GM11168 (cell line): ENCODE results near the gene FBP1.
"Not testable (repeated sequence)": the region's sequence is repeated elsewhere in the genome, so short reads cannot be mapped to it uniquely, and the experiment has no call there.

Source experiments
- in situ Hi-C: fragments of 300-500 bp; cut with MboI; formaldehyde crosslinking; loops from one replicate; pipeline ENCODE4 v1.12.0; 2022; ENCODE audit warnings: low sequenced_read_pairs; ENCODE audit not compliant: unreplicated experiment

Gene FBP1

GRCh38 chr9:94623253-94623652 lies 16.1 kb downstream of the FBP1 start:
- in situ Hi-C loops = no loop called here

DNA sequence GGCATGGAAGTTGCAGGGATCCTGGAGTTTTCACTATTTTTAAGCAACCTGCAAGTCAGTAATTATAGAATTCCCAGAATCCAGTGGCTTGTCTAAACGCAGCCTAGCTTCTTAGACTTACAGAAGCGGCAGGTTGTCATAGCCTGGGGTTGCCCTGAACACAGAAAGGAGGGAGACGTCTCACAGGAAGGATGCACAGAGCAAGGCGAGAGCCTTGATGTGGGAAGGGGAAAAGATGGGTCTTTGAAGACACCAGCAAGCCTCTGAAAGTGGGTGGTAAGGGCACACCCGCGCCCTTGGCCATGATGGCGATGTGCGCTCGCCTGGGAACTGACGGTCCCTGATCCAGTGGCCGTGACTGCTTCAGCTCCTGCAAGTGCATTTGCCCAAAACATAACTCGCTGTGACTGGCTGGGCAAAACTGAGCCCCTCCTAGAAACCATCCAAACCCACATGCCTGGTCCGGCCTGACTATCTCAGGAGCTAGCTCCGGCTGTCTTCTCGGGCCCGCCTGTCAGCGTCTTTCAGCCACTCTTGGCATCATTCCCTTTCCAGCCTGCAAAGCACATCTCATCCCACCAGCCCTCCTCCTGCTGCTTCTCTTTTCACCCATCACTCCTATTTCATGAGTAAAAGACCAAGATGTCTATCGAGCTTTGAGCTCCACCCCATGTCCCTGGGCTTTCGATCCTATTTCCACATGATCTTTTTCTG lies 17.1 kb downstream of the FBP1 start:
- in situ Hi-C loops = no loop called here

- in situ Hi-C loops = no loop called here
These were observed 20.3 kb downstream of the FBP1 start for GRCh38 chr9:94619026-94619425.

DNA sequence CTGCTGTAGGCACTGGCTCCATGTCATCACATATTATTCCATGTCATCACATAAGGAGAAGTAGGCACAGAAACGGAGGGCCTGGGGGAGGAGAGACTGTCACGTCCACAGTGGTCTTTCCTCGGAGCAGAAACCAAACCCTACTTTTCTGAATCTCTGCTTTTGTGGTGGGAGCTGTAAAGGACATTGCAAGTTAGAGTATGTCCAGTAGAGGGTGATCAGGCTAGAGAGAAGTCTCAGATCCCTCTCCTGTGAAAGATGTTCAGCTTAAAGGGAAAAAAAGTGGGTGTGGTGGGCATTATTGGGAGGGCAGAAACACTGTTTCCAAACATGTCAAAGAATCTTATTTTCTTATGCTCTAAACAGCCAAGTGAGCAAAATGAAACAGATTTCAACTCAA lies 26.3 kb downstream of the FBP1 start:
- in situ Hi-C loops = no loop called here

- in situ Hi-C loops = no loop called here
These were observed 27.2 kb downstream of the FBP1 start for GRCh38 chr9:94612071-94612470.

GRCh38 chr9:94611638-94612068 lies 27.7 kb downstream of the FBP1 start:
- in situ Hi-C loops = no loop called here

GRCh38 chr9:94610181-94610606 lies 29.1 kb downstream of the FBP1 start:
- in situ Hi-C loops = no loop called here

DNA sequence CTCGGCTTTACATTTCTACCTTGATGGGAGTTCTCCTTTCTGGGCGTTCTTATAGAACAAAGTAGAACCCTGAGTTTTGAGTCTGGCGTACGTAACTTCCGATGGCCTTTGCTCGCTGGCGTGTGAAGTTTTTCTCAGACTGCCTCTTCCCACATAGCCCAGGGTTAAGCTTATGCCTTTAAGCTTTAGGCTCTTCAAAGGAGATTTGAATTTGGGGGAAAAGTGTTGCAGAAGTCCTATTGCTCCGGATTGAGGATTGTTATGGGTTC lies 32.0 kb downstream of the FBP1 start:
- in situ Hi-C loops = no loop called here

DNA sequence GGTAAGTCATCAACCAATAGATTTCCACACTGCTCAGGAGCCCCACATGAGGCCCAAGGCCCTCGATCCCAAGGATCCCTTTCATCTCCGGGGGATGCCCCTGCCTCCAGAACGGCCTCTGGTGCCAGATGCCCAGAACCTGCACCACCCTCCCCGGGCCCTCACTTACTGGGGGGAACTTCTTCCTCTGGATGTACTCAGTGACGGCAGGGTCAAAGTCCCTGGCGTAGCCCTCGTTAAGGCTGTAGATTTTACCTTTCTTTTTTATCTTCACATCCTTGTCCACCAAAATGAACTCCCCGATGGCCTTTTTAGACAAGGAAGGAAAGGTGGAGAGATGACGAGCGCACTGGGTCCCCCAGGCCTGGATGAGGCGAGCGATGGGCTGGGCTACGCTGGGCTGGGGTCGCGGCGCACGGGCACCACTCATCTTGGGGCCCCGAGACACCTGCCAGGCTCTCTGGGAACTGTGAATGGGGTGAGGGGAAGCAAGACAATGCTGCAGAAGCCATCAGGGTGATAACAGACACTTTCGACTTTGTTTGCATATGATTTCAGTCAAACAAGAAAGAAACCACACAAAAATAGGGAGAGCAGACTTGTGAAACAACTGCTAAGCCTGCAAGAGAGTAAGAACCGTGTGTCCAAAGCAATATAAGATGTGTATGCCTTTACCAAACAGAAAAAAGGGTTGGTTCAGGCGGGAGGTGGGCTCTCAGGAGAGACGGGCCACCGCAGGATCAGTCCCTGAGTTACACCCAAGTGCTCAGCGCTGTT lies 32.5 kb downstream of the FBP1 start:
- in situ Hi-C loops = no loop called here

DNA sequence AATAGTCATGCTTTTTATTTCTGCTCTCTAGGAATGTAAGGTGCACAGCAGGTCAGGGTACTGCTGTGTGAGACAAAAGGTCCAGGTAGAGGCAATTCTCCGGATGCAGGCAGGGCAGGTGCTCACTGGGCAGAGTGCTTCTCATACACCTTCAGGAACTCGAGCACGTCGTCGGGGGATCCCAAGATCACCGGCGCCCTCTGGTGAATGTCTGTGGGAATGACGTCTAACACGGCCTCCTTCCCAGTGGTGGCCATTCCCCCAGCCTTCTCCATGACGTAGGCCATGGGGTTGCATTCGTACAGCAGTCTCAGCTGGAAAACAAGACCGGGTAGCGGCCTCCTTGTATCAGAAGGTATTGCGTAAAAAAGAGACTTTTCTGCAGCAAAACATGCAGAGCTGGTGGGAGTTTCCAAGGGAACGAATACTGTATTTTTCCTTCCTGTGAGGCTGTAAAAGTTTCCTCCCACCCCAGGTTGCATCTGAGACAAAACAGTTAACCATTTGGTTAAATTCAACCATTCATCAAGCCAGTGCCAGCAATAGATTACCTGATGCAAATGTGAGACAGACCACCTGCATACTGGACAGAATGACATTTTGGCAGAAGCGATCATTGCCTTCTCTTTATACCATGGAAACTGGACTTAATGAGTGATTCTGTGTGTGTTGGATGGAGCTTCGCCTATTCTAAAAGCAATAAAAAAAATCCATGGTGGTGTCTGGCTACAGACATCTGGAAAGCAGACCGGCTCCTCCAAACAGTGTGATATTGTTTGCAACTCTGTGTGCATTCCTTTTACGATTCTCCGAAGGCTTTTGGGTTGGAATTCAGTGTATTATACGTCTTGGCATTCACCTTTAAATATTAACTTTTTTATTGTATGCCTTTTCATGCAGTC lies 35.8 kb downstream of the FBP1 start:
- in situ Hi-C loops = no loop called here

DNA sequence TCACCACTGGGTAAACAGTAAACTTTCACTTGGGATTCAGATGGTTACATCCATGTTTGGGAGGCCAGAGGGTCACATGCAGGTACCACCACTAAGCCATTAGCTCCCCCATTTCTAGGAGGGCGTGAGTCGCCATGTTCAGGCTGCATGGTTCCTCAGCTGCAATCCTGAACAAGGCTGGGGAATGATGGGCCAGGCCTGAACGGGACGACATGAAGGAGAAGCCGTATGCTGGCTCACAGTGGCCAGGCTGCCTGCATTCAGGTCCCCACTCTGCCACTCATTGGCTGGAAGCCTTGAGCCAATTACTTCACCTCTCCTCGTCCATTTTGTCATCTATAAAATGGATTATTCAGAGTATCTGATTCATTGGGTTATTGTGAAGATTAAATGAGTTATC lies 36.7 kb downstream of the FBP1 start:
- in situ Hi-C loops = no loop called here

DNA sequence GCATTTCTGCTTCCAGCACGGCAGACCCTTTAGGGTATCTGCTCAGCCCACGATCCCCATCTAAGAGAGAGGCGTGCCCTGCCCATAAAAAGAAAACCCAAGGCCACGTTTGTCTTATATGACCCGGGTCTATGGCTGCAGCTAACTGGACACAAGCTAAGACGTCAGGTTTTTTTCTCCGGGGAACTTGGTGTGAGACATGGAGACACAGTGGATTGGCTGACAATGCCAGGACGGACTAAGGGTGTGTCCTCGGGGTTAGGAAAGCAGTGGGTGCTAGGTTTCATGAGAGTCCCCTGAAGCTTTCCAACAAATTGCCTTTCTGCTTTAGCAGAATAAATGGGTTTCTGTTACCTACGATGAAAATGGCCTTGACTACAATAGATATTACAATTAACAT lies 38.6 kb downstream of the FBP1 start:
- in situ Hi-C loops = no loop called here

DNA sequence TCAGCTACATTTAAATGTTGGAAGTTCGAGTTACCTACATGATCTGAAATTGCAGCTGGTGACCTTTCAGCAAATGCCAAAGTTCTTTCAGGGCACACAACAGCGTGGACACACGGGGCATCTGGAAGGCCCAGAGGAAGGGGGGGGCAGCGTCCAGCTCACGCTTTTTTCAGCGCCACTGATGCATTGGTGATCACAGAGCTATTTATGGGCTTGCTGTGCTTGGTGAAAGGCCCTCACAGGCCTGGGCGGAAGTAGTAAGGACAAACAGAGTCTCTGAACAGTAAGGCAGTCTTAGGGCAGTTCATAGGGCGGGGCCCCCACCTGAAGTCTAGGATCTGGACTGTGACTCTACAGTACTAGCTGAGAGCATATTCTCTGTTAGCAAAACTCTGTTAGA lies 39.1 kb downstream of the FBP1 start:
- in situ Hi-C loops = no loop called here

DNA sequence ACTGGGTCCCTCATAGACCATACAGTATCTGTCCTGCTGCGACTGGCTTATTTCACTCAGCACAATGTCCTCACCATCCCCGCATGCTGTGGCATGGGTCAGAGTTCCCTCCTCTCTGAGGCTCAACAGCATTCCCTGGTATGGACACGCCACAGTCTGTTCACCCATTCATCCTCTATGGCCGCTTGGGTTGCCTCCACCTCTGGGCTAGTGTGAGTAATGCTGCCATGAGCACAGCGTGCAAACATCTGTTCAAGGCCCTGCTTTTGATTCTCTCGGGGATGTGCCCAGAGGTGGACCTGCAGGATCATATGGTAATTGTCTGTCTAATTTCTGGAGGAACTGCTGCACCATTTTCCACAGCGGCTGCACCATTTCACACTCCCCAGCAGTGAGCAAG lies 40.2 kb downstream of the FBP1 start:
- in situ Hi-C loops = no loop called here

GRCh38 chr9:94593459-94594345 lies 45.6 kb downstream of the FBP1 start, which contains the start of gene FBP2:
Gene FBP2 (minus strand): TSS chr9:94593824. CDS start chr9:94593726, 98 bp downstream.
- in situ Hi-C loops = no loop called here

DNA sequence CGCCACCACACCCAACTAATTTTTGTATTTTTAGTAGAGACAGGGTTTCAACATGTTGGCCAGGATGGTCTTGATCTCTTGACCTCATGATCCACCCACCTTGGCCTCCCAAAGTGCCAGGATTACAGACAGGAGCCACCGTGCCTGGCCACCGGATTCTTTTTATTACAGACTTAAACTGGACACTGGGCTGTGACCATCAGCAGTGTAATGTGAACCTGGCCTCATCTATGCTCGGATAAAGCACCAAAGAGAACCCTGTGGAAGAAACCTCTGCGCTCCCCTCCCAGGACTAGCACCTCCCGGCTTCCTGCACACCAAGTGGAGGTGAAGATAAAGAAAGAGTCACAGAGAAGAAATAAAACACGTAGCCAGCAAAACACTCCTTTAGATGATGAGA lies 46.6 kb downstream of the FBP1 start:
- in situ Hi-C loops = not testable (repeated sequence)

DNA sequence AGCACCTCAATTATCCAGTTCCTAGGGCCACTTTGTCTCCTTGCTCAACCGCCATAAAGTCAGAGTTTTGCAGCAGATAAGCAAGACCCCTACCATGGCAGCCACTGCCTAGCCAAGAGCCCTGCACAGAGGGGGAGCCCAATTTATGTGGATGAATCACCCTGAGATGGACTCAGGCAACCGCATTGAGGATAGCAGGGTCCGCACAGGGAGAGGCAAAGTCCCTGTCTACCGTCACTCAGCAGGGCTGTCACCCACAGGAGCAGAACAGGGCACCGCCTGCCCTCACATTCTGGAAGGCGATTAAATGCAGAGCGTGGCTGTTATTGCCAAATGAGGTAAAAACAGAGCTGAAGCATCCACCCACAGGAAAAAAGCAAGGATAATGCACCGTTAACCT lies 47.4 kb downstream of the FBP1 start:
- in situ Hi-C loops = no loop called here

DNA sequence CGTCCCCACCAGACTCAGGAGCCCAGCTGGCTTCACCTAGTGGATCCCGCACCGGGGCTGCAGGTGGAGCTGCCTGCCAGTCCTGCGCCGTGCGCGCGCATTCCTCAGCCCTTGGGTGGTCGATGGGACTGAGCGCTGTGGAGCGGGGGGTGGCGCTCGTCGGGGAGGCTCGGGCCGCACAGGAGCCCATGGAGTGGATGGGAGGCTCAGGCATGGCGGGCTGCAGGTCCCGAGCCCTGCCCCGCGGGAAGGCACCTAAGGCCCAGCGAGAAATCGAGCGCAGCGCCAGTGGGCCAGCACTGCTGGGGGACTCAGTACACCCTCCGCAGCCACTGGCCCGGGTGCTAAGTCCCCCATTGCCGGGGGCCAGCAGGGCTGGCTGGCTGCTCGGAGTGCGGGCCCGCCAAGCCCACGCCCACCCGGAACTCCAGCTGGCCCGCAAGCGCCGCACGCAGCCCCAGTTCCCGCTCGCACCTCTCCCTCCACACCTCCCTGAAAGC lies 48.2 kb downstream of the FBP1 start:
- in situ Hi-C loops = not testable (repeated sequence)

- in situ Hi-C loops = no loop called here
These were observed 50.6 kb downstream of the FBP1 start for GRCh38 chr9:94588681-94589080.

- in situ Hi-C loops = no loop called here
These were observed 52.5 kb downstream of the FBP1 start for GRCh38 chr9:94586814-94587213.
